Cerebellar cortex (tissue), 1 donor: ENCODE measurements around the gene SSNA1.

Experiments used
- DNase-seq: peaks from one replicate; pipeline ENCODE4 v3.0.0-alpha.2; 2015; ENCODE audit warnings: low spot score

SSNA1 gene

GRCh38 chr9:137152844-137153405 is 35.6 kb upstream of the SSNA1 start:
- no peak for DNase-seq

- no peak for DNase-seq
These were observed 31.7 kb upstream of the SSNA1 start for GRCh38 chr9:137156567-137157375.

GRCh38 chr9:137157618-137158415 is 30.7 kb upstream of the SSNA1 start:
- peak; percentile 92 for DNase-seq

GRCh38 chr9:137158625-137159024 is 29.9 kb upstream of the SSNA1 start:
- no peak for DNase-seq

GRCh38 chr9:137159105-137160053 is 29.1 kb upstream of the SSNA1 start:
- DNase-seq = no peak

- DNase-seq = no peak
These were observed 28.4 kb upstream of the SSNA1 start for GRCh38 chr9:137160054-137160425.

GRCh38 chr9:137160716-137161557 is 27.5 kb upstream of the SSNA1 start:
- DNase-seq = no peak

GRCh38 chr9:137161558-137162486 is 26.7 kb upstream of the SSNA1 start:
- DNase-seq = no peak

GRCh38 chr9:137162505-137163364 is 25.7 kb upstream of the SSNA1 start:
- no peak for DNase-seq

- no peak for DNase-seq
These were observed 25.1 kb upstream of the SSNA1 start for GRCh38 chr9:137163365-137163715.

- DNase-seq = no peak
These were observed 24.7 kb upstream of the SSNA1 start for GRCh38 chr9:137163805-137164204.

GRCh38 chr9:137164370-137165249 is 23.9 kb upstream of the SSNA1 start:
- no peak for DNase-seq

GRCh38 chr9:137165250-137165836 is 23.1 kb upstream of the SSNA1 start:
- DNase-seq = no peak

GRCh38 chr9:137166380-137167229 is 21.9 kb upstream of the SSNA1 start:
- DNase-seq = peak; percentile 64

- DNase-seq = peak; percentile 32
These were observed 21.2 kb upstream of the SSNA1 start for GRCh38 chr9:137167277-137167746.
